ENCODE data around the gene HBEGF. TPM values are rescaled to one million over a fixed set of nuclear protein-coding genes. Genes with fewer than 3 reads are reported as not detected.

Gene HBEGF
- total RNA-seq, 1 experiment from 2014 or later, result 2.4 TPM

GRCh38 chr5:140297283-140297682, 49.1 kb downstream of the HBEGF start:
- no peak overlapping the region for H4K91ac ChIP-seq (ENCODE audit: insufficient read length, low read depth, low read length)
- Mint-ChIP-seq H3K4me3 (no peak overlapping the region), H3K36me3 (ENCODE audit: insufficient read depth in 1 of 3, low read depth in 3 of 3) (peaks cover 3 to 21% (median 21%) of the 10 kb centered on the region in 3 experiments; a peak in 6 of 7 replicates), H3K27ac (no peak overlapping the region), H3K4me1 (peaks cover 6 to 23% of the 10 kb centered on the region in 2 experiments), H3K27me3 (ENCODE audit: low read depth) (no peaks in the 10 kb centered on the region), H3K9me3 (no peaks in the 10 kb centered on the region)
- no peak overlapping the region for H3T11ph ChIP-seq (ENCODE audit: low read length)
- no peak for DNase-seq
- 100% methylated on average over 1 of the region's 5 CpGs for WGBS (ENCODE audit: extremely low coverage, insufficient read length, low lambda C conversion rate)
- H3K4me1 ChIP-seq (ENCODE audit: insufficient read depth, low read length), result no peaks in the 10 kb centered on the region
- no peak overlapping the region for H2BK12ac ChIP-seq (ENCODE audit: insufficient read length, low read depth, low read length)
- H3K23ac ChIP-seq (ENCODE audit: insufficient read length, low read depth, low read length), result no peak overlapping the region
- peaks cover 4% of the 10 kb centered on the region for H3K23me2 ChIP-seq (ENCODE audit: insufficient read length, low read depth, low read length, poor library complexity, severe bottlenecking)
- no peak overlapping the region for H3K27ac ChIP-seq (ENCODE audit: insufficient read length, low read depth, low read length)
- H2BK5ac ChIP-seq (ENCODE audit: insufficient read length, low read length), result no peak overlapping the region
- H4K8ac ChIP-seq (replicated peaks; ENCODE audit: insufficient read length, low read depth, low read length), result no peak overlapping the region
- H2AFZ ChIP-seq (ENCODE audit: low read length), result no peak overlapping the region
- no peak overlapping the region for H3K9ac ChIP-seq (ENCODE audit: extremely low read depth, insufficient read length, low read length)
- H3K18ac ChIP-seq (ENCODE audit: insufficient read length, low read depth, low read length), result no peak overlapping the region
- H3K79me2 ChIP-seq (ENCODE audit: insufficient read depth, low read length), result peaks cover 8% of the 10 kb centered on the region; the same call in 1 of the 2 replicates
- no peaks in the 10 kb centered on the region for H4K20me1 ChIP-seq (ENCODE audit: control insufficient read depth, insufficient read depth, insufficient read length)
- H3K27me3 ChIP-seq (ENCODE audit: insufficient read depth, low read length), result no peaks in the 10 kb centered on the region
- H3K4me2 ChIP-seq (ENCODE audit: insufficient read depth, insufficient read length, low read length), result no peak overlapping the region
- H3K9me3 ChIP-seq (ENCODE audit: control insufficient read depth, low read depth, low read length), result no peaks in the 10 kb centered on the region
- H3K56ac ChIP-seq (ENCODE audit: insufficient read length, low read depth, low read length), result no peak overlapping the region
- H4K5ac ChIP-seq (ENCODE audit: insufficient read length, low read depth, low read length), result no peak overlapping the region
- no peak overlapping the region for H2BK120ac ChIP-seq (ENCODE audit: low read depth, low read length, poor library complexity, severe bottlenecking)
- peaks cover 8% of the 10 kb centered on the region for H3K79me1 ChIP-seq (ENCODE audit: insufficient read depth, low read depth, low read length, poor library complexity, severe bottlenecking)
- no peak overlapping the region for H3K14ac ChIP-seq (ENCODE audit: insufficient read depth, low read length)
- no peak overlapping the region for H3K4ac ChIP-seq (ENCODE audit: low read depth, low read length)
- H2AK5ac ChIP-seq (ENCODE audit: insufficient read length, low read length), result no peak overlapping the region
- TF ChIP-seq, protein P1, sequence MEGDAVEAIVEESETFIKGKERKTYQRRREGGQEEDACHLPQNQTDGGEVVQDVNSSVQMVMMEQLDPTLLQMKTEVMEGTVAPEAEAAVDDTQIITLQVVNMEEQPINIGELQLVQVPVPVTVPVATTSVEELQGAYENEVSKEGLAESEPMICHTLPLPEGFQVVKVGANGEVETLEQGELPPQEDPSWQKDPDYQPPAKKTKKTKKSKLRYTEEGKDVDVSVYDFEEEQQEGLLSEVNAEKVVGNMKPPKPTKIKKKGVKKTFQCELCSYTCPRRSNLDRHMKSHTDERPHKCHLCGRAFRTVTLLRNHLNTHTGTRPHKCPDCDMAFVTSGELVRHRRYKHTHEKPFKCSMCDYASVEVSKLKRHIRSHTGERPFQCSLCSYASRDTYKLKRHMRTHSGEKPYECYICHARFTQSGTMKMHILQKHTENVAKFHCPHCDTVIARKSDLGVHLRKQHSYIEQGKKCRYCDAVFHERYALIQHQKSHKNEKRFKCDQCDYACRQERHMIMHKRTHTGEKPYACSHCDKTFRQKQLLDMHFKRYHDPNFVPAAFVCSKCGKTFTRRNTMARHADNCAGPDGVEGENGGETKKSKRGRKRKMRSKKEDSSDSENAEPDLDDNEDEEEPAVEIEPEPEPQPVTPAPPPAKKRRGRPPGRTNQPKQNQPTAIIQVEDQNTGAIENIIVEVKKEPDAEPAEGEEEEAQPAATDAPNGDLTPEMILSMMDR (conservative IDR thresholded peaks at IDR 0.05), result no peak
- no peak overlapping the region for H2BK20ac ChIP-seq (ENCODE audit: low read depth, low read length, poor library complexity, severe bottlenecking)
- no peak overlapping the region for H2BK15ac ChIP-seq (ENCODE audit: low read depth, low read length)

All from H9 (cell line).